ENCODE measurements around the gene SSTR5. TPM values are rescaled to one million over a fixed set of nuclear protein-coding genes. Genes with fewer than 3 reads are reported as not detected.

SSTR5 gene
- total RNA-seq, 2 donors from 2014 or later: not detected

DNA sequence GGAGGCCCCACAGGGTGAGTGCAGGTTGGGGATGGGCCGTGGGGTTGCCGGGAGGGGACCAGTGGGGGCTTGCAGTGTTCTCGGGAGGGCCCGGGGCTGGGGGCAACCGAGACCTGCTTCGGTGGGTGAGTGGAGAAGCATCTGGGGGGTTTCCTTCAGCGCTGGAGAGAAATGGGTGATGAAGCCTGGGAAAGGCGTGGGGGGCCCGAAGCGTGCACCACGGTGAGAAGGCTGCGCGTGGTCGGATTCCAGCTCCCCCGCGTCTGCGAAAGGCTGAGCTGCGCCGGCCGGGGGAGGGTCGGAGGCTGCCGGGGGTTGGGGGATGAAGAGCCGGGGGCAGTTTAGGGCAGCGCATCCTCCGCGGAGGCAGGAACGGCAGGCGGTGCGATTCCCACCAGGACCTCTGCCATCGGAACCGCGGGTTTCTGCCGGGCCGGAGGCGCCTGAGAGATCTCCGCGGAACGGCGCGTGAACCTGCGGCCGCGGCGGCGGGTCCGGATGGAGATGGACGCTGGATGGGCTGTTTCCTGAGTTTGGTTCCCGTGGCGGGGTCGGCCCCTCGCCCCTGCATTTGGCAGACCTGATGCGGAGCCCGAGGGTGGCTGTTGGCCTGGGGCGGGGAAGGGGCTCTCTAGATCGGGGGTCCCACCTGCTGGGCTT, 6.9 kb upstream of the SSTR5 start:
- no peaks in the 10 kb centered on the region for H3K9me3 ChIP-seq (ENCODE audit: control insufficient read depth, low read length, poor library complexity, severe bottlenecking)
- H3K4me3 Mint-ChIP-seq: no peak overlapping the region
- ATAC-seq (no peak), DNase-seq (no peak)
- H3K36me3 Mint-ChIP-seq (ENCODE audit: low read depth): no peaks in the 10 kb centered on the region
- H3K27ac Mint-ChIP-seq: no peak overlapping the region
- peaks cover 3% of the 10 kb centered on the region for H3K4me1 Mint-ChIP-seq
- peaks cover 25% of the 10 kb centered on the region for H3K27me3 Mint-ChIP-seq

- DNase-seq: no peak
- H3K36me3 Mint-ChIP-seq (ENCODE audit: low read depth): no peaks in the 10 kb centered on the region
- peaks cover 3% of the 10 kb centered on the region for H3K4me1 Mint-ChIP-seq
- no peak overlapping the region for H3K4me3 Mint-ChIP-seq
- H3K27me3 Mint-ChIP-seq: peaks cover 25% of the 10 kb centered on the region
- H3K9me3 ChIP-seq (ENCODE audit: control insufficient read depth, low read length, poor library complexity, severe bottlenecking): no peaks in the 10 kb centered on the region
- no peak for ATAC-seq
- H3K27ac Mint-ChIP-seq: no peak overlapping the region
Measured at GRCh38 chr16:1066584-1067172, 5.9 kb upstream of the SSTR5 start.

DNA sequence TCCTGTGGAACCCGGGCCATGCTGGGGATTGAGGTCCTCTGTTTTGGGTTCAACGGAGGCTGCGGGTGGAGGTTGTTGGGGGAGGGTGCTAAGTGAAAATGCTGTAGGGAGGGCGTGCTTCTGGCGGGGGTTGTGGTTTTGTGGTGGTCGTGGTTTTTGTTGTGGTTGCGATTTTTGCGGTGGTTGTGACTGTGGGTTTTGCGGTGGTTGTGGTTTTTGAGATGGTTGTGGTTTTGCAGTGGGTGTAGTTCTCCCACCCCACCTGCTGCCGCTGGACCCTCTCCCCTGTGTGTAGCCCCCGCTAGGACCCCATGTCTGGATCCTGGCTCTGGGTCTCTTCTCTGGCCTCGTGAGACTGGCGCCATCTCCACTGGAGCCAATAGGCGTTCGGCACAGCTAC, 4.9 kb upstream of the SSTR5 start:
- Mint-ChIP-seq H3K4me1 (peaks cover 3% of the 10 kb centered on the region), H3K36me3 (ENCODE audit: low read depth) (no peaks in the 10 kb centered on the region), H3K27me3 (peaks cover 25% of the 10 kb centered on the region), H3K4me3 (peak overlapping the region; percentile 60), H3K27ac (no peak overlapping the region)
- ATAC-seq (no peak), DNase-seq (no peak)
- H3K9me3 ChIP-seq (ENCODE audit: control insufficient read depth, low read length, poor library complexity, severe bottlenecking): no peaks in the 10 kb centered on the region

GRCh38 chr16:1068451-1068850, 4.1 kb upstream of the SSTR5 start:
- Mint-ChIP-seq H3K4me3 (no peak overlapping the region), H3K4me1 (peaks cover 3% of the 10 kb centered on the region), H3K36me3 (ENCODE audit: low read depth) (no peaks in the 10 kb centered on the region), H3K27me3 (peaks cover 25% of the 10 kb centered on the region), H3K27ac (no peak overlapping the region)
- ATAC-seq (no peak), DNase-seq (no peak)
- H3K9me3 ChIP-seq (ENCODE audit: control insufficient read depth, low read length, poor library complexity, severe bottlenecking): no peaks in the 10 kb centered on the region

DNA sequence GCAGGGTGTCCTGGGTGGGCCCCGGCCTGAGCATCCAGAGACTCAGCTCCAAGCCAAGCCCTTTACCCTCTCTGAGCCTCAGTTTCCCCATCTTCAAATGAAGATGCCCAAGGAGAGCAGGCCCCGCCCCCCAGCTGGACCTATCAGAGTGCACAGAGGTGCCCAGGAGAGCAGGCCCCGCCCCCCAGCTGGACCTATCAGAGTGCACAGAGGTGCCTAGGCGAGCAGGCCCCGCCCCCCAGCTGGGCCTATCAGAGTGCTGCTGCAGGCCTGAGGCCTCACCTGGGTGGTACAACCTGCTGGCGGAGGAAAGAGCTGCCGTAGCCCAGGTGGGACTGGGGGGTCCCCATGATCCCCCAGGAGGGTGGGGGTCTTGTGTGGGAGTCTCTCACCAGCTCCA, 3.4 kb upstream of the SSTR5 start:
- Mint-ChIP-seq H3K4me1 (peaks cover 3% of the 10 kb centered on the region), H3K27ac (no peak overlapping the region), H3K4me3 (no peak overlapping the region), H3K36me3 (ENCODE audit: low read depth) (no peaks in the 10 kb centered on the region), H3K27me3 (peaks cover 18% of the 10 kb centered on the region)
- ATAC-seq: no peak
- no peaks in the 10 kb centered on the region for H3K9me3 ChIP-seq (ENCODE audit: control insufficient read depth, low read length, poor library complexity, severe bottlenecking)
- DNase-seq: no peak

DNA sequence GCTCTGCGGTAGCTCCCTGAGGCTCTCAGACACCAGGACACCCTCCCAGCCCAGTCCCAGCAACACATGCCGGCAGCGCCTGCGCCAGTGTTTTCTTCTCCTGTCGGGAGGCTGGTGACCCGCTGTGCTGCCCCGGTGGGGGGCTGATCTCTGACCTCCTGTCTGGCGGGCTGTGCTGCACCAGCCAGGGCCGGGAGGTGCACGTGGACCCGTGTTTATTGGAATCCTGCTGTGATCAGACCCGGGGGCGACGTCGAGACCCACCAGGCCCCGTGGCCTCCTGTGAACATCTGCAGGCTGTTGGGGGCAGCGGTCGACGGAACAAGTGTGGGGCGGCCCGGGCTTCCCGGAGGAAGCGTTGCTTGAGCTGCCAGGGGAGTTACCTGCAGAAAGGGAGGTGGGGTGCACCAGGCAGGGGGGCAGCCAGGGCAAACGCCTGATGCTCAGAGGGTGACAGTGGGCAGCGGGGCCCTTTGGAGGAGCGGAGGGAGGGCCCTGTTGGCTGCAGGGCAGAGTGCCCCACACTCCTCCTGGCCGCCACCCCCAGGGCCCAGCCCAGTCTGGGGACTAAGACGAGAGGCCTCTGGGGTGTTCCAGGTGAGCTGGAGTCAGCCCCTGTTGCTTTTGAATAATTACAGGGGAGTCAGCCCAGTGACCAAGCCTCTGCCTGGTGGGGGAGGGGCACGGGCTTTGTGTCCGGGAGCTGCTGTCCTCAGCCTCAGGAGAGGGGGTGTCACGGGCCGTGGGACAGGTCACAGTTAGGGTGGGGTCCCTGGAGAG, 2.3 kb upstream of the SSTR5 start:
- H3K4me3 Mint-ChIP-seq: no peak overlapping the region
- DNase-seq (no peak), ATAC-seq (no peak)
- H3K4me1 Mint-ChIP-seq: peaks cover 3% of the 10 kb centered on the region
- no peak overlapping the region for H3K27ac Mint-ChIP-seq
- no peaks in the 10 kb centered on the region for H3K36me3 Mint-ChIP-seq (ENCODE audit: low read depth)
- peaks cover 12% of the 10 kb centered on the region for H3K27me3 Mint-ChIP-seq
- H3K9me3 ChIP-seq (ENCODE audit: control insufficient read depth, low read length, poor library complexity, severe bottlenecking): no peaks in the 10 kb centered on the region

DNA sequence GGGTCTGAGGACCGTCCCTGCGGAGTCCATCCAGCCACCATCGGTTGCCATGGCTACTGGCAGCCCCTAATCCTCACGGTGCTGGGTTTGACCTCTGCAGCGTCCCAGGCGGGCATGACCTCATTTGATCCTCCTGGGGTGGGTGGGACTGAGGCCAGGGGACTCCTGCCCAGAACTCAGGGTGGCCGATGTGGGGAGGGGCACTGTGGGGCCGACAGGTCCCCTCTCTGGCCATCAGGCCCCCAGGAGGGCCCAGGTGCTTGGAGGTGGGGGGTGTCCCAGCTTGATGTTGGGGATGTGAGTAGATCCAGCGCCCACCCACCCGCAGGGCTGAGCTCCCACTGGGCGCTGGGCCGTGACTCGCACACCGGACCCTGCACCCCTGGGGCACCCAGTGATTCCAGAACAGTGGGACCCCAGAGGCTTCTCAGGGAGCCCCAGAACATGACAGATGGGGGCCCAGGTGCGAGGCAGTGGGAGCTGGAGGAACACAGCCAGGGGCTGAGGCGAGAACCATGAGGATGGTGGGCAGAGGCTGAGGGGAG, 1.6 kb upstream of the SSTR5 start:
- H3K36me3 Mint-ChIP-seq (ENCODE audit: low read depth): no peaks in the 10 kb centered on the region

GRCh38 chr16:1071561-1072225, 854 bp upstream of the SSTR5 start:
- Mint-ChIP-seq H3K36me3 (ENCODE audit: low read depth) (peaks cover 3% of the 10 kb centered on the region), H3K4me3 (no peak overlapping the region), H3K27ac (no peak overlapping the region), H3K4me1 (peaks cover 3% of the 10 kb centered on the region), H3K27me3 (peaks cover 16% of the 10 kb centered on the region)
- DNase-seq (no peak), ATAC-seq (no peak)
- no peaks in the 10 kb centered on the region for H3K9me3 ChIP-seq (ENCODE audit: control insufficient read depth, low read length, poor library complexity, severe bottlenecking)

More for the DNA sequence above, 1.6 kb upstream of the SSTR5 start:
- H3K27me3 Mint-ChIP-seq: peaks cover 11% of the 10 kb centered on the region
- ATAC-seq: no peak
- H3K9me3 ChIP-seq (ENCODE audit: control insufficient read depth, low read length, poor library complexity, severe bottlenecking): no peaks in the 10 kb centered on the region
- H3K4me1 Mint-ChIP-seq: peaks cover 3% of the 10 kb centered on the region
- no peak overlapping the region for H3K27ac Mint-ChIP-seq
- no peak overlapping the region for H3K4me3 Mint-ChIP-seq
- no peak for DNase-seq

DNA sequence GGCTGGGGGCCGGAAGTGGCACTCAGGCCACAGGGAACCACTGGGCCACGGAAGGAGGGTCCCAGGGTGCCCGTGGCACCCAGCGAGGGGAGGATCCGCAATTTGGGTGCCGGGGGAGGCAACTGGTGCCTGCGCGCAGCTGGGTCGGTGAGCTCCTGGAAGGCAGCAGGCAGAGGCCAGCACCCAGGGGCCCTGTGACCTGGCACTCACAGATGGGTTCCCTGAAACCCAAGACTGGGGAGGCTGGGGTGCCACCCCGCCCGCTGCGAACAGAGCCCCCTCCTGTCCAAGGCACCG, 663 bp downstream of the SSTR5 start:
- Mint-ChIP-seq H3K4me1 (no peaks in the 10 kb centered on the region), H3K27me3 (peaks cover 13% of the 10 kb centered on the region), H3K36me3 (ENCODE audit: low read depth) (peaks cover 3% of the 10 kb centered on the region), H3K4me3 (no peak overlapping the region), H3K27ac (no peak overlapping the region)
- H3K9me3 ChIP-seq (ENCODE audit: control insufficient read depth, low read length, poor library complexity, severe bottlenecking): no peaks in the 10 kb centered on the region
- ATAC-seq (no peak), DNase-seq (no peak)

GRCh38 chr16:1073566-1074378, 1.2 kb downstream of the SSTR5 start:
- H3K36me3 Mint-ChIP-seq (ENCODE audit: low read depth): peaks cover 3% of the 10 kb centered on the region
- ATAC-seq (no peak), DNase-seq (no peak)
- no peaks in the 10 kb centered on the region for H3K9me3 ChIP-seq (ENCODE audit: control insufficient read depth, low read length, poor library complexity, severe bottlenecking)
- no peaks in the 10 kb centered on the region for H3K4me1 Mint-ChIP-seq
- no peak overlapping the region for H3K27ac Mint-ChIP-seq
- peaks cover 13% of the 10 kb centered on the region for H3K27me3 Mint-ChIP-seq
- H3K4me3 Mint-ChIP-seq: no peak overlapping the region

DNA sequence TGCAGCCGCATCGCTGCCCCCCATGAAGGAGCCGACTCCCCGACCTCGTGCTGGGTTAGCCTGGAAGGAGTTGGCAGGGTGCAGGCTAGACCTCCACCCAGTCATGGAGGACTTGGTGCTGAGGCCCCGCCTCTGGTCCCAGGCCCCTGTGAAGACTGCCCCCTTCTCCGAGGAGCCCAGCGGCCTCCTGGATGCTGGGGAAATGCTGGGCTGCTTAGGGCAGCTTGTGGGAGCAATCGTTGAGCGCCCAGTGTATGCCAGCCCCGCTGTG, 1.8 kb downstream of the SSTR5 start:
- no peaks in the 10 kb centered on the region for H3K9me3 ChIP-seq (ENCODE audit: control insufficient read depth, low read length, poor library complexity, severe bottlenecking)
- ATAC-seq (no peak), DNase-seq (no peak)
- Mint-ChIP-seq H3K27me3 (peaks cover 13% of the 10 kb centered on the region), H3K36me3 (ENCODE audit: low read depth) (peaks cover 3% of the 10 kb centered on the region), H3K27ac (no peak overlapping the region), H3K4me1 (no peaks in the 10 kb centered on the region), H3K4me3 (no peak overlapping the region)

DNA sequence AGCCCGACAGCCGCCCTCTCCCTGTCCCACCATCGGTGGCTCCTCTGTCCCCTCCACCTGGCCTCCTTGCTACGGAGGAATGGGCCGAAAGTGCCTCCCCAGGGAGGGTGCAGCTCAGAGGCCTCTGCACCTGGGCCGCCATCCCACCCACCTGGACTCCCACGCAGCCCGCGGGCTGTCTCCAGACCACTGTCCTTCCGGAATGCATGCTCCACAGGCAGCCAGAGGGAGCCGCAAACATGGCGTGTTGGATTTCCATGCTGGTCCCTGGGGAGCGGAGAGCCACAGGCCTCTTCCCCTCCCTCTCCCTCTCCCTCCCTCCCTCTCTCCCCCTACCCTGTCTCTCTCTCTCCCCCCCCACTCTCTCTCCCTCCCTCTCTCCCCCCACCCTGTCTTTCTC, 3.0 kb downstream of the SSTR5 start:
- Mint-ChIP-seq H3K36me3 (ENCODE audit: low read depth) (peaks cover 3% of the 10 kb centered on the region), H3K4me3 (no peak overlapping the region), H3K4me1 (no peaks in the 10 kb centered on the region), H3K27me3 (peaks cover 7% of the 10 kb centered on the region), H3K27ac (no peak overlapping the region)
- DNase-seq: no peak
- ATAC-seq: no peak
- no peaks in the 10 kb centered on the region for H3K9me3 ChIP-seq (ENCODE audit: control insufficient read depth, low read length, poor library complexity, severe bottlenecking)
